HG03378 (cell line): ENCODE measurements around the gene METTL25B.
"Not testable (repeated sequence)": the region's sequence is repeated elsewhere in the genome, so short reads cannot be mapped to it uniquely, and the experiment has no call there.

ENCODE experiments used
- ATAC-seq: cut with Tn5 transposase; IDR thresholded peaks from one replicate; pipeline ENCODE4 v1.9.1; 2021; ENCODE audit warnings: mild to moderate bottlenecking, moderate library complexity; ENCODE audit not compliant: unreplicated experiment

The METTL25B gene

DNA sequence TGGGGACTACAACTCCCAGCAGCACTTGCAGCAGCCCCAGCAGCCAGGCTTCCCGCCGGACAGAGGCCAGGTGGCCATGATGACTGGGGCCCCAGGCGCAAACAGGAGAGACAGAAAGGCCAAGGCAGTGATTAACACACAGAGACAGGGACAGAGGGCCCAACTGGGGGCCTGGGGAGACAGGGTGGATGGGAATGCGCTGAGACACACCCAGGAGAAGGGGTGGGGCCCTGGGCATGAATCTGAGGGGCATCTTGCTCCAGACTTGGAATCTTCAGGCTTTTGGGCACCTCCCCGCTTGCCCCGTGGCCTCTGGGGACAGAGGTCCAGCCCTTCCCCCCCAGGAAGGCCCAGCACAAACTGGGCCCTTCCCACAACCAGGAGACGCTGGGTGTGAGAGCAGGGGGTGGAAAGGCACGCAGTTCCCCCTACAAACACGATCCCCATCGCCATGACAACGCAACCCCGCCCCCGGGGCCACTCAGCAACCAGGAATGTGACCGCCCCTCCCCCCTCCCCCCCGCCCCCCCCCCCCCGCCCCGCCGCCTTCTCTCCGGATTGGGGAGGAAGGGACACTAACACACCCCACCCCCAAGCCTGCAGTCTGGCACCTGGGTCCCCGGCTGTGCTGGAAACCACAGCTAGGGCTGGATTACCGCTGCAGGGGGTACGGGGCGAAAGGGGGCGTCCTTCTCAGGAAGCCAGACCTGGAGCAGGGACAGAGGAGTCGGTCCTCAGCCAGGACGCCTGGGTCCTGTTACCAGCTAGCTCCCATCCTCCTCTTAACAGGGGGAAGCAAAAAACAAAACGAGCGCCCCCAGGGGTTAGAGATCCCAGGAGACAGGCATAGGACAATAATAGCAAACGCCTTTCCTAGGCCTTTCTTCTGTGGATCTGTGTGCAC is 18.7 kb downstream of the METTL25B start:
- no peak for ATAC-seq

GRCh38 chr1:156747742-156748669 is 19.7 kb downstream of the METTL25B start:
- ATAC-seq: no peak

DNA sequence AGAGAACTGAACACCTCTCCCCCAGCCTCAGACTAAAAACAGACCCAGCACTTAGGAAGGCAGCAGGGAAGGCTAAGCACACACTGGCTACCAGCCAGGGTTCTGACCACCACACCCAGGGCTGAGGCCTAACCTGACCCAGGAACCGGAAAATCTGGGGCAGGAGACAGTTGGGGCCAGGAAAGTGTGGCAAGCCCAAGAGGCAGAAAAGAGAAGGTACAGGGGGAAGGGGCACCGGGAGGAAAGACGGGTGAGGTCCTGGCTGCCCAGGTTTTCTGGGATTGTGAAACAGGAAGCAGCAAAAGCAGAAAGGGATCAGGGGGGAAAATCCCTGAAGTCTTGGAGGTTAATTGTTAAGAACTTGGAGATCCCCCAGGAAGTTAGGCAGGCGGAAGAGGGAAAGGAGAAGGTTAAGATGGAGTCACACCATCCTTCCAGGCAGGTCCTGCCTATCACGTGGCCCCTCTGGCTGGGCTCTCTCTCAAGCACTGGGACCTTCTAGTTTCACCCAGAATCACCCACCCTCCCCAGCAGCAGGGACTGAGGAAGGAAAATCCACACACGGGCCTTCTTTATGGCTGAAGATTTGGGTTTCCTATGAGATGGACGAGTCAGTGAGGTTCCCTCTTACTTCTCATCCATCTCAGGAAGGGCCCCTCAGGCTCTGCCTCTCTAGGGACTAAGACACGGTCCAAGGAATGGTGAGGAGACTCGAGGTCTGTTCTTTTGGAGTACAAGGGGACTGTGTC is 20.6 kb downstream of the METTL25B start:
- ATAC-seq: no peak

GRCh38 chr1:156749419-156750118 is 21.3 kb downstream of the METTL25B start:
- no peak for ATAC-seq

DNA sequence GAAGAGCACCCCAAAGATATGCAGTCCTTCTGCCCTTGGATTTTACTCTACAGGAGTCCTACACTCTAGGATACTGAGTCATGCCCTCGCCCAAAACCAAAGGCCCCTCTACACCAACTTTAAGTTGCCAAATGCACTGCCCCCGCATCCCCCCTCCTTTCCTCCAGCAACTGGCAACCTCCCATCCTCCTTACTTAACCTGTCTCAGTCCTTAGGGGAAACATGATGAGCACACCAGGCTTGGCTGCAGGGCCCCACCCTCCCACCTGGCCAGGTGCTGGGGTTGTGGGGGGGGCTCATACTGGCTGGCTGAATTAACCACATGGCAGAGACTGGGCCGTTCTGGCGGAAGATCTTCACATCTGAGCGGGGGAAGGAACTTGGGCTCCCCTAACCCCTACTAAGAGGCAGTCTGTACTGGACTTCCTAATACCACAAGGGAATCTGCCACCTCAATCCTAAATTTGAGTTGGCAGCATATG is 22.0 kb downstream of the METTL25B start:
- no peak for ATAC-seq

- no peak for ATAC-seq
Measured at GRCh38 chr1:156750711-156751450, 22.6 kb downstream of the METTL25B start.

DNA sequence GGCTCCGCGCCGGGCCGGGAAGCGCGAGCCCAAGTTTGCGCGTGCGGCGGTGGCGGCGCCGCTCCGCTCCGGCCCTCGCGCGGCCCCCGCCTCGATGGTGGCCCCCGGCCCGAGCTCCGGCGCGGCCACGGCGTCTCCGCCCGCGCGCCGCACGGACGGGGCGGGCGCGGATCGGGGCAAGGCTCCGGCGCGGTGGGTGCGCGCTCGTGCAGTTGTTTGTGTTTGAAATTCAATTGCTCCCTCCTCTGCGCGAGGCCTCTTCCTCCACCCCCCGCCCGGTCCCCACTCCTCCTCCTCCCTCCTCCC is 23.1 kb downstream of the METTL25B start, which contains the start of gene HDGF:
HDGF (minus strand) TSS at position 225 of the 306 bp plus-strand sequence. CDS start 246 bp downstream, outside the sequence.
- no peak for ATAC-seq

DNA sequence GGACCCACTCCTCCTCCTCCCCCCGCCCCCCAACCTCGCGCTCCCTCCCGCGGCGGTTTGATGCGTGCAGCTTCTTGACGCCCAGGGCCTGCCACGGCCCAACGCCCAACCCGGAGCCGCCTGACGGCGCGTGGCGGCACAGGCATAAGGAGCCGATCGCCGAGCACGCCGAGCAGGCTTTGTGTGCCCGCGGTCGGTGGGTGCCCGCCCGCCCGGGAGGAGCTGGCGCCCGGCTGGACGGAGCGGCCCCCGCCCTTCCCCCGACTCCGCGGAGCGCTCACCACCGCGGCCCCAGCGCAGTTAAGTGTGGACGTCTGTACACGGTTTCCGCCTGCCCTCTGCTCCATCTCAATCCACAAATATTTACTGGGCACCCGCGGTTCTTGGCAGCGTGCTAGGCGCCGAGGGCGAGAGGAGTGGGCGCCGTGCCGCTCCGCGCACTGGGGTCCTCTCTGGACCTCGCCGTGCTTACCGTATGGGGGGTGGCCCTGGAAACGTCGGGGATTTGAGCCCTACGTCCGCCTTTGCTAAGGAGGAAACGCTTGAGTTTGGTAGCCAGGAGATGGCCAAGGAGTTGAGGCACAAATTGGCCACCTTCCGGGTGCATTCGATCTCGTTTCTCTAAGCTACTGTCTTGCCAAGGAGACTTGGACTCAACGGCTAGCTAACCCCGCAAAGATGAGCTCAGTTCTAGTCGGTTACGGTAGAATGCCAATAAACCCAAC is 23.6 kb downstream of the METTL25B start:
- peak; percentile 41 for ATAC-seq

- no peak for ATAC-seq
Measured at GRCh38 chr1:156752843-156753482, 24.7 kb downstream of the METTL25B start.

DNA sequence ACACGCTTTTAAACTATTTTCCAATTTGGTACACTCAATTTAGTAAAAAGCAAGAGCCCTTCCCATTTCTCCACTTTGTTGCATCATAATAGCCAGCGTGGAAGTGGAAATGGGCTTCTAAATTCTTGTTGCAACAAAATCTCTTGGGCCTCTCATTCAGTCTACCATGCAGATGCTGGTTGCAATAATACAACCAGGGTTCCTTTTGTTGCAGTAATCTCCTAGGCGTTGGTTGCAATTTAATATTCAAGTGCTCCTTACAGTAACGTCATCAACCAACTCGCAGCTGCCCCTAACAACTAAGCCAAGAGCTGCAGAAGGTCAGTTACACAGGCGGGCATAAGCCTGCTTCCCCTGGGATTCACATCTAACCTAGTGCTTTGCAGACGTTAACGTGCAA is 25.9 kb downstream of the METTL25B start:
- ATAC-seq: no peak

GRCh38 chr1:156755527-156755950 is 27.3 kb downstream of the METTL25B start:
- ATAC-seq: no peak

DNA sequence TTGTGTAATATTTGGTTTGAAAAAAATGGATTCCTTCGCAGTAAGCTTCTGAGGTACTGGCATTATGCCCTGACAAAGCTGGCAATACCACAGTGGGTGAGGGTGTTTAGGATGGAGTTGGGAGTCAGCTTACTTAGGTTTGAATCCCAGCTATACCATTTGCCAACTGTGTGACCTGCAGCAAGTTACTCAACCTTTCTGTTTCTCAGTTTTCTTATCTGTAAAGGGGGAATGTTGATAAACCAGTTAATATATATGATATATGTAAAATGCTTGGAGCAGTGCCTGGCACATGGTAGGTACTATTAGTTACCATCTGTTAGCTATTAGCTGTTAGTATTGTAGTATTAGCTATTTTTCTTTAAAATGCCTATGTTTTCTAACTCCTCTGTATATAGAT is 28.1 kb downstream of the METTL25B start:
- ATAC-seq: no peak

DNA sequence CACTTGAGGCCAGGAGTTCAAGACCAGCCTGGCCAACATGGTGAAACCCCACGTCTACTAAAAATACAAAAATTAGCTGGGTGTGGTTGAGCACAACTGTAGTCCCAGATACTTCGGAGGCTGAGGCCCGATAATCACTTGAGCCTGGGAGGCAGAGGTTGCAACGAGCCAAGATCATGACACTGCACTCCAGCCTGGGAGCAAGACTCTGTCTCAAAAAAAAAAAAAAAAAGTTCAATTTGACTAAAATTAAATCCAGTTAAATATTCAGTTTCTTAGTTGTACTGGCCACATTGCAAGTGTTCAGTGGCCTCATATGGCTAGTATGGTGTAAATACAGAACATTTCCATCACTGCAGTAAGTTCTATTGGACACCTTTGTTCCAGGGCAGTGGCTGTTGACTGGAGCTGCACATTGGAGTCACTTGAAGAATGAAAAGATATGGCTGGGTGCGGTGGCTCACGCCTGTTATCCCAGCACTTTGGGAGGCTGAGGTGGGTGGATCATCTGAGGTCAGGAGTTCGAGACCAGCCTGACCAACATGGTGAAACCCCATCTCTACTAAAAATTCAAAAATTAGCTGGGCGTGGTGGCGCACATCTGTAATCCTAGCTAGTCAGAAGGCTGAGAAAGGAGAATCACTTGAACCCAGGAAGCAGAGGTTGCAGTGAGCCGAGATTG is 29.4 kb downstream of the METTL25B start:
- not testable (repeated sequence) for ATAC-seq

- ATAC-seq: no peak
Measured at GRCh38 chr1:156760092-156760795, 32.0 kb downstream of the METTL25B start.

GRCh38 chr1:156760796-156761104 is 32.5 kb downstream of the METTL25B start:
- ATAC-seq: no peak

DNA sequence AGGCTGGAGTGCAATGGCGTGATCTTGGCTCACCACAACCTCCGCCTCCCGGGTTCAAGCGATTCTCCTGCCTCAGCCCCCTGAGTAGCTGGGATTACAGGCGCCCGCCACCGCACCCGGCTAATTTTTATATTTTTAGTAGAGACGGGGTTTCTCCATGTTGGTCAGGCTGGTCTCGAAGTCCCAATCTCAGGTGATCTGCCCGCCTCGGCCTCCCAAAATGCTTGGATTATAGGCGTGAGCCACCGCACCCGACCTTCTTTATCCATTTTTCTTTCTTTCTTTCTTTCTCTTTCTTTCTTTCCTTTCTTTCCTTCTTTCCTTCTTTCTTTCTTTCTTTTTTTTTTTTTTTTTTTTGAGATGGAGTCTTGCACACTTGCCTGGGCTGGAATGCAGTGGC is 36.9 kb downstream of the METTL25B start:
- not testable (repeated sequence) for ATAC-seq

GRCh38 chr1:156765666-156766065 is 37.4 kb downstream of the METTL25B start:
- ATAC-seq: no peak
